Duodenal mucosa (tissue), 2 donors: ENCODE measurements around the gene ADCY6.
"Not testable (repeated sequence)": the region's sequence is repeated elsewhere in the genome, so short reads cannot be mapped to it uniquely, and the experiment has no call there.

Source experiments
- H3K27ac ChIP-seq: one replicate; pipeline ENCODE4 v1.7.0; 2013; ENCODE audit warnings: low read depth, low read length
- H3K27me3 ChIP-seq, 2 donors: one replicate each; pipeline ENCODE4 v1.7.0; 2013; ENCODE audit warnings: low read length in 2 of 2, control low read depth in 1 of 2; ENCODE audit not compliant: insufficient read depth in 2 of 2, control insufficient read depth in 1 of 2
- H3K36me3 ChIP-seq, 2 donors: one replicate each; pipeline ENCODE4 v1.7.0; 2013; ENCODE audit warnings: low read length in 2 of 2, control low read depth in 1 of 2; ENCODE audit not compliant: insufficient read depth in 2 of 2, control insufficient read depth in 1 of 2
- H3K4me1 ChIP-seq, 2 donors: one replicate each; pipeline ENCODE4 v1.7.0; 2013; ENCODE audit warnings: low read length in 2 of 2, control low read depth in 1 of 2; ENCODE audit not compliant: insufficient read depth in 2 of 2, control insufficient read depth in 1 of 2
- H3K4me3 ChIP-seq, 2 donors: one replicate each; pipeline ENCODE4 v1.7.0; 2013; ENCODE audit warnings: low read length in 2 of 2, low read depth in 1 of 2
- H3K9ac ChIP-seq, 2 donors: one replicate each; pipeline ENCODE4 v1.7.0; 2013; ENCODE audit warnings: low read length in 2 of 2, low read depth in 1 of 2
- H3K9me3 ChIP-seq, 2 donors: one replicate each; pipeline ENCODE4 v1.7.0; 2013; ENCODE audit warnings: low read length in 2 of 2, control low read depth in 1 of 2; ENCODE audit not compliant: control insufficient read depth in 1 of 2

ADCY6 gene

DNA sequence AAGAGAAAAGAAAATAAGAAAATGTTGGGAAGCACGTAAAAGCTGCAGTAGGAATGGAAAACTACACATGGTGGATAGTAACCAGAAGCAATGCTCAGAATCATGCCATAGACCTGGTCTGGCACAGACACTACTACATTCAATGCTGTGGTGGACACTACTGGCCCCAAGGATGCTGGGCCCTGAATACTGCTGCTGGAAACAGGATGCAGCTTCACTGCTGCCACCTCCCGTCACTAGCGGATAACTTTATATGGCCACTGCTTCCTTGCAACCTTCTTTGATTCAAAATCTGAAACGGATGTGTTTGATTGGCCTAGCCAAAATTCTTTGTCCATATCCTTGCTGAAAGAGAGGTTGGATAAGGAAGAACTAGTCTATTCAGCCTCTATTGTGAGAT lies 30.7 kb downstream of the ADCY6 start:
- no peaks in the 10 kb centered on the region for H3K9me3 ChIP-seq
- H3K4me1 ChIP-seq: no peaks in the 10 kb centered on the region
- no peak overlapping the region for H3K4me3 ChIP-seq
- no peaks in the 10 kb centered on the region for H3K27me3 ChIP-seq
- no peak overlapping the region for H3K9ac ChIP-seq
- H3K36me3 ChIP-seq: no peaks in the 10 kb centered on the region
- H3K27ac ChIP-seq: no peak overlapping the region

- H3K4me3 ChIP-seq: no peak overlapping the region
- no peaks in the 10 kb centered on the region for H3K4me1 ChIP-seq
- no peaks in the 10 kb centered on the region for H3K36me3 ChIP-seq
- H3K9ac ChIP-seq: no peak overlapping the region
- no peak overlapping the region for H3K27ac ChIP-seq
- H3K9me3 ChIP-seq: no peaks in the 10 kb centered on the region
- H3K27me3 ChIP-seq: no peaks in the 10 kb centered on the region
These were observed 38.0 kb downstream of the ADCY6 start for GRCh38 chr12:48750769-48751356.

- Histone ChIP-seq H3K9ac (no peak overlapping the region), H3K9me3 (no peaks in the 10 kb centered on the region), H3K27ac (no peak overlapping the region), H3K4me3 (no peak overlapping the region), H3K27me3 (no peaks in the 10 kb centered on the region), H3K36me3 (no peaks in the 10 kb centered on the region), H3K4me1 (no peaks in the 10 kb centered on the region)
These were observed 38.7 kb downstream of the ADCY6 start for GRCh38 chr12:48750215-48750614.

- Histone ChIP-seq H3K27ac (no peak overlapping the region), H3K9me3 (no peaks in the 10 kb centered on the region), H3K4me1 (no peaks in the 10 kb centered on the region), H3K36me3 (no peaks in the 10 kb centered on the region), H3K4me3 (no peak overlapping the region), H3K27me3 (peaks cover 0 to 4% of the 10 kb centered on the region in 2 donors), H3K9ac (no peak overlapping the region)
These were observed 44.5 kb downstream of the ADCY6 start for GRCh38 chr12:48744251-48745008.

- H3K4me1 ChIP-seq: no peaks in the 10 kb centered on the region
- no peak overlapping the region for H3K4me3 ChIP-seq
- peaks cover 0 to 4% of the 10 kb centered on the region in 2 donors for H3K27me3 ChIP-seq
- no peak overlapping the region for H3K27ac ChIP-seq
- no peaks in the 10 kb centered on the region for H3K9me3 ChIP-seq
- no peaks in the 10 kb centered on the region for H3K36me3 ChIP-seq
- H3K9ac ChIP-seq: no peak overlapping the region
These were observed 49.1 kb downstream of the ADCY6 start for GRCh38 chr12:48739618-48740269.

- no peaks in the 10 kb centered on the region for H3K36me3 ChIP-seq
- no peak overlapping the region for H3K27ac ChIP-seq
- H3K9me3 ChIP-seq: no peaks in the 10 kb centered on the region
- no peak overlapping the region for H3K9ac ChIP-seq
- no peak overlapping the region for H3K4me3 ChIP-seq
- no peaks in the 10 kb centered on the region for H3K4me1 ChIP-seq
- peaks cover 0 to 4% of the 10 kb centered on the region in 2 donors for H3K27me3 ChIP-seq
These were observed 52.4 kb downstream of the ADCY6 start for GRCh38 chr12:48736456-48736855.

GRCh38 chr12:48728807-48729206 lies 60.1 kb downstream of the ADCY6 start:
- Histone ChIP-seq H3K9me3 (no peaks in the 10 kb centered on the region), H3K4me3 (no peak overlapping the region), H3K9ac (no peak overlapping the region), H3K36me3 (no peaks in the 10 kb centered on the region), H3K27me3 (no peaks in the 10 kb centered on the region), H3K27ac (no peak overlapping the region), H3K4me1 (no peaks in the 10 kb centered on the region)

GRCh38 chr12:48720737-48721136 lies 68.2 kb downstream of the ADCY6 start:
- not testable (repeated sequence) for H3K4me3 ChIP-seq, H3K27me3 ChIP-seq, H3K9me3 ChIP-seq, H3K27ac ChIP-seq, H3K9ac ChIP-seq, H3K4me1 ChIP-seq, H3K36me3 ChIP-seq

GRCh38 chr12:48720171-48720570 lies 68.7 kb downstream of the ADCY6 start:
- not testable (repeated sequence) for H3K9me3 ChIP-seq, H3K27me3 ChIP-seq, H3K27ac ChIP-seq, H3K4me3 ChIP-seq, H3K9ac ChIP-seq, H3K36me3 ChIP-seq
- peaks cover 3 to 11% of the 10 kb centered on the region in 2 donors for H3K4me1 ChIP-seq

DNA sequence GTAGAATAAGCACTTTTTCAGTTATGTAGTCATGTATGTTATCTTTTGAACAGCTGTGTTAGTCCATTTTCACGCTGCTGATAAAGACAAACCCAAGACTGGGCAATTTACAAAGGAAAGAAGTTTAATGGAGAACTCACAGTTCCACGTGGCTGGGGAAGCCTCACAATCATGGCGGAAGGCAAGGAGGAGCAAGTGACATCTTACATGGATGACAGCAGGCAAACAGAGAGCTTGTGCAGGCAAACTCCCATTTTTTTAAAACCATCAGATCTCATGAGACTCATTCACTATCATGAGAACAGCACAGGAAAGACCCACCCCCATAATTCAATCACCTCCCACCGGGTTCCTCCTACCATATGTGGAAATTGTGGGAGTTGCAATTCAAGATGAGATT lies 69.9 kb downstream of the ADCY6 start:
- not testable (repeated sequence) for H3K4me3 ChIP-seq, H3K9me3 ChIP-seq, H3K9ac ChIP-seq, H3K36me3 ChIP-seq, H3K27ac ChIP-seq, H3K27me3 ChIP-seq
- peaks cover 13 to 23% of the 10 kb centered on the region in 2 donors for H3K4me1 ChIP-seq
